Sigmoid colon (tissue), 7 donors: ENCODE data around the gene NUMA1. TPM values are rescaled to one million over a fixed set of nuclear protein-coding genes. Genes with fewer than 3 reads are reported as not detected.
A peak's percentile ranks its signal among the peaks of the same experiment; 100 is the strongest.

ENCODE experiments used
- DNase-seq: peaks from one replicate; pipeline ENCODE4 v3.0.0-alpha.2; 2019
- H3K27ac ChIP-seq, 4 donors: fragments of 200-600 bp; sonication (generic); one replicate each; pipeline ENCODE4 v1.5.1; 2016 to 2019; ENCODE audit warnings: mild to moderate bottlenecking in 1 of 4
- H3K27me3 ChIP-seq, 3 donors: fragments of 200-600 bp; sonication (generic); one replicate each; pipeline ENCODE4 v1.5.1; 2019; ENCODE audit warnings: mild to moderate bottlenecking in 1 of 3
- H3K36me3 ChIP-seq, 4 donors: fragments of 200-600 bp; sonication (generic); one replicate each; pipeline ENCODE4 v1.5.1; 2016 to 2019
- H3K4me1 ChIP-seq, 4 donors: fragments of 200-600 bp; sonication (generic); one replicate each; pipeline ENCODE4 v1.5.1; 2017 to 2019
- H3K4me3 ChIP-seq, 4 donors: fragments of 200-600 bp; sonication (generic); one replicate each; pipeline ENCODE4 v1.5.1; 2017 to 2019; ENCODE audit warnings: mild to moderate bottlenecking in 2 of 4, moderate library complexity in 1 of 4
- H3K9me3 ChIP-seq, 4 donors: fragments of 200-600 bp in 3 of 4; sonication (generic) in 3 of 4; one replicate each; pipeline versions ENCODE4 v1.5.1 to v1.6.1; 2013 to 2019
- EP300 ChIP-seq, 4 donors: sonication (generic); formaldehyde crosslinking; IDR thresholded peaks; one replicate each; pipeline ENCODE4 v1.6.1; 2017; ENCODE audit warnings: antibody characterized with exemption in 4 of 4
- POLR2A ChIP-seq, 2 donors: fragments of 450-650 bp; IDR thresholded peaks; one replicate each; pipeline ENCODE4 v1.6.1; 2016; ENCODE audit warnings: antibody characterized with exemption in 2 of 2, mild to moderate bottlenecking in 2 of 2, moderate library complexity in 2 of 2
- POLR2AphosphoS5 ChIP-seq, 4 donors: sonication (generic); formaldehyde crosslinking; IDR thresholded peaks; one replicate each; pipeline ENCODE4 v1.6.1; 2017; ENCODE audit warnings: antibody characterized with exemption in 4 of 4
- WGBS, 2 donors: extraction: QIAGEN DNeasy Blood & Tissue Kit; methylation state at CpG; one replicate each; pipeline ENCODE4 v1.1.7; 2013; 5-methylcytosine and 5-hydroxymethylcytosine counted together
- intact Hi-C: fragments of 100-400 bp; cut with DNase I; formaldehyde crosslinking; loops from one replicate; pipeline ENCODE4 v1.15.1; 2023
- polyA plus RNA-seq, 3 donors: library from polyadenylated mRNA; stranded (reverse); fragments of 200-250 nt; gene quantifications; one replicate each; pipeline ENCODE4 v1.2.3, GENCODE V29; 2013
- total RNA-seq, 4 donors: library from RNA; depleted of rRNA; stranded (reverse); fragments of >200 nt; gene quantifications; one replicate each; pipeline ENCODE4 v1.1.0, GENCODE V29; 2016
- TF ChIP-seq, protein P1 (sequence below), 4 experiments: fragments of 450-650 bp in 3 of 4; fragments of 200-600 bp in 1 of 4; IDR thresholded peaks; one replicate each; pipeline ENCODE4 v1.5.1; 2016 to 2019; ENCODE audit warnings: antibody characterized with exemption in 4 of 4, mild to moderate bottlenecking in 3 of 4, moderate library complexity in 2 of 4
- donor health status: healthy with polysubstance abuse.
- donor health status: Bipolar disorder and iron deficiency.
- donor health status: healthy.

NUMA1 gene
- total and polyA plus RNA-seq, 7 donors: 99.1 to 343 (median 249) TPM

DNA sequence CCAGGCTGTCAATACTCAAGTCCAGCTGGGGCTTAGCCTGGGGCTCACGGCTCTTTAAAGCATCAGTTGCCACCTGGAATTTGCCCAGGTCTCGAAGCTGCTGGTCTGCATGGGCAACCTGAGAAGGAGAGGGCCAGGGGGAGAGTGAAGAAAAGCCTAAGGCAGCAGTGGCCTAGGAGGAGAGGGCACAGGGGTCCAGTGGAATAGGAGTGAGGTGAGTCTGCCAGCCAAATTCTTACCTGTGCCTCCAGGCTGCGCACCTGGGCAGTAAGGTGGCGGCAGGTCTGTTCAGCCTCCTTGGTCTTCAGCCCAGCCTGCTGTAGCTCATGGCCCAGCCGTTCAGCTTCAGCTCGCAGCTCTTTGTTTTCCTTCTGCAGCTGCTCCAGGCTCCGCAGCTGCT is 71.6 kb downstream of the NUMA1 start:
- peaks cover 96 to 100% (median 99%) of the 10 kb centered on the region in 4 donors for H3K36me3 ChIP-seq
- DNase-seq: no peak
- 87 to 89% methylated on average over 7 of the region's 7 CpGs for WGBS, 2 donors
- H3K27ac ChIP-seq: peak overlapping the region in 1 of 4 donors; percentile 11
- no peak for TF ChIP-seq EP300 (IDR thresholded peaks at IDR 0.05)
- TF ChIP-seq POLR2A (IDR thresholded peaks at IDR 0.05): no peak
- no peak for TF ChIP-seq POLR2AphosphoS5 (IDR thresholded peaks at IDR 0.05)
- TF ChIP-seq, protein P1, sequence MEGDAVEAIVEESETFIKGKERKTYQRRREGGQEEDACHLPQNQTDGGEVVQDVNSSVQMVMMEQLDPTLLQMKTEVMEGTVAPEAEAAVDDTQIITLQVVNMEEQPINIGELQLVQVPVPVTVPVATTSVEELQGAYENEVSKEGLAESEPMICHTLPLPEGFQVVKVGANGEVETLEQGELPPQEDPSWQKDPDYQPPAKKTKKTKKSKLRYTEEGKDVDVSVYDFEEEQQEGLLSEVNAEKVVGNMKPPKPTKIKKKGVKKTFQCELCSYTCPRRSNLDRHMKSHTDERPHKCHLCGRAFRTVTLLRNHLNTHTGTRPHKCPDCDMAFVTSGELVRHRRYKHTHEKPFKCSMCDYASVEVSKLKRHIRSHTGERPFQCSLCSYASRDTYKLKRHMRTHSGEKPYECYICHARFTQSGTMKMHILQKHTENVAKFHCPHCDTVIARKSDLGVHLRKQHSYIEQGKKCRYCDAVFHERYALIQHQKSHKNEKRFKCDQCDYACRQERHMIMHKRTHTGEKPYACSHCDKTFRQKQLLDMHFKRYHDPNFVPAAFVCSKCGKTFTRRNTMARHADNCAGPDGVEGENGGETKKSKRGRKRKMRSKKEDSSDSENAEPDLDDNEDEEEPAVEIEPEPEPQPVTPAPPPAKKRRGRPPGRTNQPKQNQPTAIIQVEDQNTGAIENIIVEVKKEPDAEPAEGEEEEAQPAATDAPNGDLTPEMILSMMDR (IDR thresholded peaks at IDR 0.05): no peak
- peaks cover 0 to 36% (median 28%) of the 10 kb centered on the region in 4 donors for H3K4me1 ChIP-seq
- H3K27me3 ChIP-seq: no peaks in the 10 kb centered on the region
- no peaks in the 10 kb centered on the region for H3K9me3 ChIP-seq
- H3K4me3 ChIP-seq: no peak overlapping the region
- intact Hi-C loops: no loop called here

DNA sequence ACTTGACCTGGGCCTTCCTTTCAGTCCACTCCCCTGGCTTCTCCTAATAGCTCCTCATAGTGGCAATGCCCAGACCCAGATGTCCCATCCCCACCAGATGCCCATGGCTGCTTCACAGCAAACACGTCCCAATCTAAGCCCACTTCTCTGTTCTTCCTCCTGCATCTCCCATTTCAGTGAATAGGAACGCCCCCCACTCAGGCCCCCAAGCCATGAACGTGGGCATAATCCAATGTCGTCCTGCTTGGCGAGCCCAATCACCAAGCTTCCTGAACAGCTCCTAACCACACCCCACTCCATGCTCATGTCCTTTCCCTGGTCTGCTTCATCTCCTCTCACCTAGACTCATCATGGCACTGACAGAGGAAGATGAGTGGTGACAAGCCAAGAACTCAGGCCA is 72.8 kb downstream of the NUMA1 start:
- H3K36me3 ChIP-seq: peaks cover 98 to 100% (median 99%) of the 10 kb centered on the region in 4 donors
- TF ChIP-seq POLR2AphosphoS5 (IDR thresholded peaks at IDR 0.05): no peak
- TF ChIP-seq, protein P1 (IDR thresholded peaks at IDR 0.05): no peak
- TF ChIP-seq EP300 (IDR thresholded peaks at IDR 0.05): no peak
- TF ChIP-seq POLR2A (IDR thresholded peaks at IDR 0.05): no peak
- peaks cover 0 to 27% (median 16%) of the 10 kb centered on the region in 4 donors for H3K4me1 ChIP-seq
- DNase-seq: no peak
- no peaks in the 10 kb centered on the region for H3K27me3 ChIP-seq
- intact Hi-C loops: no loop called here
- peak overlapping the region in 1 of 4 donors; percentile 23 for H3K27ac ChIP-seq
- WGBS, 2 donors: 83 to 85% methylated on average over 5 of the region's 5 CpGs
- H3K9me3 ChIP-seq: no peaks in the 10 kb centered on the region
- H3K4me3 ChIP-seq: no peak overlapping the region

DNA sequence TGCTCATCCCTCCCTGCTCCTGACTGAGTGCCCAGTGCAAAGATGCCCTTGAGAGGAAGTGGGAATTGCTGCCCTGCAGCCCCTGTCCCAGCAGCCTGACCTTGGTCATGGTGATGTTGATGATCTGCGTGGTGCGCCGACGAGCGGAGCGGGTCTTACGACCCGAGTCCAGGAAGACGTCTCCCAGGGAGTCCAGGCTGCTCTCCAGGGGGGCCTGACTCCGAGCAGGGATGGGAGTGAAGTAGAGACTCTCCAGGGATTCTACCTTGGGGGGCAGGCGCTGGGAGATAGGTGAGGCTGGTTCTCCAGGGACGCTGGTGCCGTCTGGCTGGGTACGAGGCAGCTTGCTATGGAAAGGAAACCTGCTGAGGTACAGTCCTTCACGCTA is 73.3 kb downstream of the NUMA1 start:
- intact Hi-C loops: no loop called here
- Histone ChIP-seq H3K27me3 (no peaks in the 10 kb centered on the region), H3K4me1 (peaks cover 0 to 27% (median 14%) of the 10 kb centered on the region in 4 donors), H3K9me3 (no peaks in the 10 kb centered on the region), H3K4me3 (no peak overlapping the region), H3K36me3 (peaks cover 93 to 100% (median 97%) of the 10 kb centered on the region in 4 donors), H3K27ac (peak overlapping the region in 1 of 4 donors; percentile 23)
- TF ChIP-seq POLR2AphosphoS5 (IDR thresholded peaks at IDR 0.05) (no peak), EP300 (IDR thresholded peaks at IDR 0.05) (no peak), POLR2A (IDR thresholded peaks at IDR 0.05) (no peak)
- TF ChIP-seq, protein P1 (IDR thresholded peaks at IDR 0.05): no peak
- peak; percentile 59 for DNase-seq
- WGBS, 2 donors: 92 to 93% methylated on average over 15 of the region's 15 CpGs

DNA sequence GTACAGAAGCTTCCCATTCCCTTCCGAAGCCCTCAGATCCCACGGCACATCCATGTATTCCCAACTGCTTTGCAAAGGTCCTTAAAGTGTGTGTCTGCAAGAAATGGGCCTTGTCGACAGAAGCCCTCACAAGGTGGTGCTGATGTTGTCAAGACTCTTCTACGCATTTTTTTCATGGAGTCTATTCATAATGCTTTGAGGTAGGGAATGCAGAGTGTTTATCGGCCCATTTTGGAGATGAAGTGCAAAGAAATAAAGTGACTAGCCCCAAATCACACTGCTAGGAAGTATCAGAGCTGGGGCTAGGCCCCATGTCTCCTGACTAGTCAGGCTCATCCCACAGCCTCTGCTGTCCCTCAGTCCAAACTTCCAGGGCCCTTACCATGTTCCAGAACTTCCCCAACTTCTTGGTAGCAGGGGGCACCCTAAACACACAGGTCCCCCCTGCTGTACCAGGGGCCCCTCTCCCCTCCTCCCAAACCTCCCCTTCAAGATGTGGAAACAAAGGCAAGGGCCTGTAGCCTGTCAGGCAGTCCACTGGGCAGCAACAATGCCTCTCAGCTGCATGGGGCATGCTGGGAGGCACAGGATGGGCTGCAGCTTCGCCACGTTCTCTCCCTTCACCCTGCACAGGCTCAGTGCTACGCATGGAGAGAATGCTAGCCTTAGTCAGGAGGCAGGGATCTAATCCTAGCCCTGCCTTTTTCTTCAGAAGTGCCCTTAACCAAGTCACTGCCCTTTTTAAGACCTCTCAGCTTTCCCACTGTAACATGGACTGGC is 73.8 kb downstream of the NUMA1 start:
- H3K27me3 ChIP-seq: no peaks in the 10 kb centered on the region
- peaks cover 88 to 98% (median 94%) of the 10 kb centered on the region in 4 donors for H3K36me3 ChIP-seq
- H3K4me3 ChIP-seq: no peak overlapping the region
- TF ChIP-seq POLR2A (IDR thresholded peaks at IDR 0.05) (no peak), POLR2AphosphoS5 (IDR thresholded peaks at IDR 0.05) (peak in 1 of 4 donors; percentile 1)
- TF ChIP-seq, protein P1 (IDR thresholded peaks at IDR 0.05): no peak
- WGBS, 2 donors: 86 to 92% methylated on average over 8 of the region's 8 CpGs
- H3K4me1 ChIP-seq: peaks cover 0 to 27% (median 11%) of the 10 kb centered on the region in 4 donors
- intact Hi-C loops: no loop called here
- no peaks in the 10 kb centered on the region for H3K9me3 ChIP-seq
- H3K27ac ChIP-seq: peak overlapping the region in 1 of 4 donors; percentile 25
- DNase-seq: peak; percentile 19
